DMS153 treated with DMSO at 0.1 percent for 48 hours (cell line): Measurements from ENCODE around the gene SCGB1C2.
A peak's percentile ranks its signal among the peaks of the same experiment; 100 is the strongest.
"Not testable (repeated sequence)": the region's sequence is repeated elsewhere in the genome, so short reads cannot be mapped to it uniquely, and the experiment has no call there.

Source experiments
- DNase-seq: peaks from one replicate; lab custom pipeline; 2025; ENCODE audit not compliant: unreplicated experiment; lab: John Stamatoyannopoulos, UW

Gene SCGB1C2

DNA sequence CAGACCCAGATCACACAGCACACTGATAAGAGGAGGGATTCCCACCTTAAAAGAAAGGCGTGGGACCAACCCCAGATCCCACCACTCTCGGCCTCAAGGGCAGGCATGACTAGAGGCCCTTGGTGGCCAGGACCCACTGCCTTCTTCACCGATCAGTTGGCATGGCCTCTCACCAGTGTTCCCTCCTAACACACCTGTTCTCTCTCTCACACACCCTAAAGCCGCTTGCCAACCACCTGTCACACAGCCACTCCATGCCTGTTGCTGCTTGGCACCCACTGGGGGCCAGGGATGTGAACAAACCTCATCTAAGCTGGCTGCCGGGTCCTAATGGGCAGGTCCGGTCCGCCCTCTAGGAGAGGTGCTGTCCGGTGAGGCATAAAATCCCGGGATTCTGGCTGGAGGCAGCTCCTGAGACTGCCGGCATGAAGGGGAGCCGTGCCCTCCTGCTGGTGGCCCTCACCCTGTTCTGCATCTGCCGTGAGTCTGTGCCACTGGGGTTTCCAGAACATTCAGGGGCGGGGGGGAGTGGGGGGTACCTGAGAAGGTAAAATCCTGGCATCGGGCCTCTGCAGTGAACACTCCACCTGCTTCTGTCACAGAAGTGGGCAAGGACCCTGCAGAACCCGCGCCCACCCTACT lies at the start of gene SCGB1C2:
Gene SCGB1C2 (plus strand): TSS at position 404 of the 642 bp plus-strand sequence. CDS start 22 bp downstream, at position 426.
- DNase-seq: not testable (repeated sequence)

DNA sequence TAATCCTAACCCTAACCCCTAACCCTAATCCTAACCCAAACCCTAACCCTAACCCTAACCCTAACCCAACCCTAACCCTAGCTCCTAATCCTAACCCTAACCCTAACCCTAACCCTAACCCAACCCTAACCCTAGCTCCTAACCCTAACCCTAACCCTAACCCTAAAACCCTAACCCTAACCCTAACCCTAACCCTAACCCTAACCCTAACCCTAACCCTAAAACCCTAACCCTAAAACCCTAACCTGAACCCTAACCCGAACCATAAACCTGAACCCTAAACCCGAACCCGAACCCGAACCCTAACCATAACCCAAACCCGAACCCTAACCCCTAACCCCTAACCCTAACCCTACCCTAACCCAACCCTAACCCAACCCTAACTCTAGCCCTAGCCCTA lies 24.3 kb upstream of the SCGB1C2 start:
- not testable (repeated sequence) for DNase-seq

DNA sequence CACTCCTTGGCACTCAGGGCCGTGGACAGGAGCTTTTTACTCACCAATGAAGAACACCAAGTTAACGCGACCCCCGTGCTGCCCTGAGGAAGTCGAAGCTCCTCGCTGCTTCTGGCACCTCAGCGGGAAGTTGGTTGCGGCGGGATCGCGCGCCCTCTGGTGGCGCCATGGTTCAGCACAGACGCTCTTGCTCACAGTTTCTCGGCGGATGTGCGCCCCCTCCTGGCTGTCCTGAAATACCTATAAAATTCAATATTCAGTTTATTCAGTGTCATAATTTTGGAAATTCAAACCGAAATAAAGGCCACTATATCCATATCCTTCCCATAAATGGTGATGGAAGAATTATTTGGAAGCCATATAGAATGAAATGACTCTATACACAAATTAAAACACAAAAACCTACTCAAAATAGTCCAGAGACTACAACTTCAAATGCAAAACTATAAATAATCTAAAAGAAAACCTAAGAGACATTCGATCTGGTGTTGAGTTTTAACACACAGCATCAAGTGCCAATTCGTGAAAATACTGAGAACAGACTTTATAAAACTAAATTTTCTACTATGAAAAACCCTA lies 18.9 kb upstream of the SCGB1C2 start:
- DNase-seq: not testable (repeated sequence)

DNA sequence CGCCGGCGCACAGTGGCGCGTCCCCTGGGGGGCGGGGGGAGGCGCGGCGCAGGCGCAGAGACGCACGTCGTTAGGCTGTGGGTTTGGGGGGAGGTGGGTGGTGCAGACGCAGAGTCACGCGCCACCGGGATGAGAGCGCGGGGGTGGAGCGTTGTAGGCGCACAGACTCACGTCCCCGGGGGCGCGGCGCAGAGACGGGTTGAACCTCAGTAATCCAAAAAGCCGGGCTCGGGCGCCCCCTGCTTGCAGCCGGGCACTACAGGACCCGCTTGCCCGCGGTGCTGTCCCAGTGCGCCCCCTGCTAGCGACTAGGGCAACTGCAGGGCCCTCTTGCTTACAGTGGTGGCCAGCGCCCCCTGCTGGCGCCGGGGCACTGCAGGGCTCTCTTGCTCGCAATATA lies 3.4 kb upstream of the SCGB1C2 start:
- not testable (repeated sequence) for DNase-seq

DNA sequence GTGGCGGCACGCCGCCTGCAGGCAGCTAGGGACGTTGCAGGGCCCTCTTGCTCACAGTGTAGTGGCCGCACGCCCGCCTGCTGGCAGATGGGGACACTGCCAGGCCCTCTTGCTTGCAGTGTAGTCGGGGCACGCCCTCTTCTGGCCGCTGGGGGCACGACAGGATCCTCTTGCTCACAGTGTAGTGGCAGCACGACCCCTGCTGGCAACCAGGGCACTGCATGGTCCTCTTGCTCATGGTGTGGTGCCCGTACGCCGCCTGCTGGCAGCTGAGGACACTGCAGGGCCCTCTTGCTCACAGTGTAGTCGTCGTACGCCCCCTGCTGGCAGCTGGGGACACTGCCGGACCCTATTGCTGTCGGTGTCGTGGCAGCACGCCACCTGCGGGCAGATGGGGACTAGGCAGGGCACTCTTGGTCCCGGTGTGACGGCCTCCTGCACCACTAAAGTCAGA lies 3.0 kb upstream of the SCGB1C2 start:
- not testable (repeated sequence) for DNase-seq

DNA sequence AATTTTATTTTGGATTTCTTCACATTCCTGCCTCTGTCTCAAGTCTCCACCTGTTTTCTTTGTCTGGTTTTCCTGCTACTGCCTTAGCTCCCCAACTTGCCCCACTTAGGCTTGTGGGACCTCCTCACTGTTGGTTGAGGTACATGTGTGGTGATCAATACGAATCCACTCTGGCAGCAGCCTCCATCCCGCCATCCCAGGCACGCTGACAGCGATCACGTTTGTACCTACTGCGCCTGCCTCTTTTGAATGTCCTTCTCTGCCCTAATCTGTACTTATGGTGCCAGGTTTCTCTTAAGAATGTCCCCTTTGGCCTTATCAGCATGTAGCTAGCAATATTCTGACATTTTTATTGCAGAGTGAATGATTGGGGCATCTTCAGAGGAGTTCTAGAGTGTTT lies 2.3 kb upstream of the SCGB1C2 start:
- not testable (repeated sequence) for DNase-seq

DNA sequence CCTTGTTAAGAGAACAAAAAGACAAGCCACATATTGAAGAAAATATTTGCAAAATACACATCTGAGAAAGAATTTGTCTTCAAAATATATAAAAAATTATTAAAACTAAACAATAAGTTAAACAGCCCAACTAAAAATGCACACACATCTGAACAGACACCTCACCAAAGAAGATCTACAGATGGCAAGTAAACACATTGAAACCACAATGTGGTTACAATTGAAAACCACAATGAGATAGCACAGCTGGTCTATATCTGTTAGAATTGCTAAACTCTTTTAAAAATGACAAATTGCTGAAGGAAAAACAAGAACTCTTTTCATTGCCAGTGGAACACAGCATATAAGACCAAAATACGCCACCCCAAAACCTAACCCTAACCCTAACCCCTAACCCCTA lies 1.5 kb upstream of the SCGB1C2 start:
- DNase-seq: not testable (repeated sequence)

DNA sequence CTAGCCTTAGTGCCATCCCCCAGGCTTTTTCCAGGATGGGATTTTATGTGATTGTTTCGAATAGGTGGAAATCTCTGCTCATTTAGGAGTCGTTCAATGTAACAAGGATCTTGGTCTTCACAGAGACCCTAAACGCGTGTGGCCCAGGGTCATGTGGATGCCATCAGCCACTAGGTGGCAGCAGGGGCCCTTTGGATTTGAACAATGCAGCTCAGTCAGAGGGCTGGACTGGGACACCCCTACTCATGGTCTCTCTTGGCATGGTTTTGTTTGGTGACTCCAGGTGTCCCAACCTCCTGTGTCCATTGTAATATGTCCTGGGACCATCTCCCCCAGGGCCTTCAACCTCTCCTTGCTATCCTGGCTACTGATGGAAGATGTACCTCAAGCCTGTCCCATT lies 838 bp upstream of the SCGB1C2 start:
- DNase-seq: not testable (repeated sequence)

DNA sequence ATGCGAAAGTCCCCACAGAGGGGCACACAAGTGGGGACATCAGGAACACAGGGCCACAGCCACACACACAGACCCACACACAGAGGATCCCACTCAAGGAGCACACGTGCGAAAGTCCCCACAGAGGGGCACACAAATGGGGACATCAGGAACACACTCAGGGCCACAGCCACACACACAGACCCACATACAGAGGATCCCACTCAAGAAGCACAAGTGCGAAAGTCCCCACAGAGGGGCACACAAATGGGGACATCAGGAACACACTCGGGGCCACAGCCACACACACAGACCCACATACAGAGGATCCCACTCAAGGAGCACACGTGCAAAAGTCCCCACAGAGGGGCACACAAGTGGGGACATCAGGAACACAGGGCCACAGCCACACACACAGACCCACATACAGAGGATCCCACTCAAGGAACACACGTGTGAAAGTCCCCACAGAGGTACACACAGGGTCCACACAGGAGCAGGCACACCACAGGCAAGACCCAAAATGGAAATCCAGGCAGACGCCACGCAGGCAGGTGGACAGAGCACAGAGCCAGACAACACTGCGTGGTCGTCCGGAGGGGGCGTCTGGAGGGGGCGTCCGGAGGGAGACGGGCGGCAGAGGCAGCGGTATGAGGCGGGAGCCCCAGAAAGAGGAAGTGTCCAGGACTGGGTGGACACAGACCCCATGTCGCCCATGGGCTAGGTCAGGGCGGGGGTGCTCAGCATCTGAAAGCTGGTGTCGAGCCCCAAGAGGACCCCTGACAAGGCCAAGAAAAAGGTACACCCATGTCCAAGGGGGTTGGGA lies 2.2 kb downstream of the SCGB1C2 start:
- DNase-seq: not testable (repeated sequence)

DNA sequence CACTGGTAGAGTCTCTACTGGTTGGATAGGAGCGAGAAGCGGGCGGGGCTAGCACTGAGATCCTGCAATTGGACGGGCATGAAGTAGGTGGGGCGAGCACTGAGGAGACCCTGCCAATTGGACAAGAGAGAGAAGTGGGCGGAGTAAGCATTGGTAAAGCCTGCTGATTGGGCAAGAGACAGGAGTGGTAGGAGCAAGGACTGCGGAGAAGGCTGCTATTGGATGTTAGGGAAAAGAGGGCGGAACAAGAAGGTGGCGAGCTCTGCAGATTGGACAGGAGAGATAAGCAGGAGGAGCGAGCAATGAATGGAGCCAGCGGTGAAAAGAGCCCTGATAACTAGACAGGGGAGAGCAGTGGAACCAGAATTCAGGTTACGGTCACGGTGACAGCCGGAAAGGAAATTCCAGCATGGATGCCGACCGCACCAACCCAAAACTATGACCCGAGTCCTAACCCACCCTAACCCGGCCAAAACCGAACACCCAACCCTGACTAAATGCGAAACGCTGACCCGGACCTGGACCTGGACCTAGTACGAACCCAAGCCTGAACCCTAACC lies 4.8 kb downstream of the SCGB1C2 start:
- no peak for DNase-seq

DNA sequence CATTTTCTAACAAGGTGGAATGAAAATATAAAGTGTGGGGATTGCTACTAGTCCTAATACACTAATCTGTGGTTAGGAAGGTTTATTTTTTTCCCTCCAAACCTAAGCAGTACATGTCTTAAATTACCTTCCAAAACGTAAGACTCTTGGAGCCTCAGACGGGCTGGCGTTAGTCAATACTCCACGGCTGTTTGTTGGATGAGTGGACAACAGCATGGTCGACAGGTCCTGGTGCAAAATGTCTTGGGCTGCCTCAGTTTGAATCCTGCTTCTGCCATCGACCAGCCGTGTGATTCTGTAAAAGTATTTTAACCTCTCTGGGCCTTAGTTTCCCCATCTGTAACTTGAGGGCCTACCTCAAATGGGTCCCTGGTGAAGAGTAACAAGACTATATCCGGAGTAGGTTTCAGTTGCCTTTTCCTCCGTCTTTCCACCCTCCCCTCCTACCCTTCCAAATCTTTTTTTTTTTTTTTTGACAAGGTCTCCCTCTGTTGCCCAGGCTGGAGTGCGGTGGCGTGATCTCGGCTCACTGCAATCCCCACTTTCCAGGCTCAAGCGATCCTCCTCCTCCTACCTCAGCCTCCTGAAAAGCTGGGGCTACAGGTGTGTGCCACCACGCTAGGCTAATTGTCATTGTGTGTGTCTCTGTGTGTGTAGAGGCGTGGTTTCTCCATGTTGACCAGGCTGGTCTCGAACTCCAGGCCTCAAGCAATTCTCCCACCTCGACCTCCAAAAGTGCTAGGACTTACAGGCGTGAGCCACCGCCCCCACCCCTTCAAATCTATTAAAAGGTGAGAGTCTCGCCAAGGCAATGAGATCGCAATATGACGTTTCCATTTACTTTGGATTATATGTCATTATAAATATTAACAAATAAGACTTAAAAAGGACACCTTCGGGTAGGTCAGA lies 5.8 kb downstream of the SCGB1C2 start:
- no peak for DNase-seq

DNA sequence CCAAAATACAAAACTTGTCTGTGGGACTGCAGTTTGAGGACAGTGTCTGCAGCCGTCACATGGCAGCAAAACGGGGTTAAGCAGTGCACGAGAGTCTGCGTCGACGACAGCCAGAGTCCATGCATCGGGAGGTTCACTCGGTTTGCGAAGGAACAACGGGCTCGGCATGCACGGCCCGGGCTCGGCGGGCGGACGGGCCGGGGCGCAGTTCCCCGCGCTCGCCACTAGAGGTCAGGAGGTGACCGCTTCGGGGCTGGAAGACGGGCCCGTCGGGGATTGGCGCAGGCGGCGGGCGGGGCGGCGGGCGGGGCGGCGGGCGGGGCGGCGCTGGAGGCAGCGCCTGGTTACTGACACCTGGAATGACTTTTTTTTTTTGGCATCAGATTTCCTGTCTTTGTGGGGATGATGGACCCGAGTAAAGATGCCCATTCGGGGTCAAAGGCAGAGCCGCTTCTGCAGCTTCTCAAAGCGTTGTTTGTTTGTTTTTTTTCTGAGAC lies 6.5 kb downstream of the SCGB1C2 start:
- DNase-seq: peak; percentile 11

DNA sequence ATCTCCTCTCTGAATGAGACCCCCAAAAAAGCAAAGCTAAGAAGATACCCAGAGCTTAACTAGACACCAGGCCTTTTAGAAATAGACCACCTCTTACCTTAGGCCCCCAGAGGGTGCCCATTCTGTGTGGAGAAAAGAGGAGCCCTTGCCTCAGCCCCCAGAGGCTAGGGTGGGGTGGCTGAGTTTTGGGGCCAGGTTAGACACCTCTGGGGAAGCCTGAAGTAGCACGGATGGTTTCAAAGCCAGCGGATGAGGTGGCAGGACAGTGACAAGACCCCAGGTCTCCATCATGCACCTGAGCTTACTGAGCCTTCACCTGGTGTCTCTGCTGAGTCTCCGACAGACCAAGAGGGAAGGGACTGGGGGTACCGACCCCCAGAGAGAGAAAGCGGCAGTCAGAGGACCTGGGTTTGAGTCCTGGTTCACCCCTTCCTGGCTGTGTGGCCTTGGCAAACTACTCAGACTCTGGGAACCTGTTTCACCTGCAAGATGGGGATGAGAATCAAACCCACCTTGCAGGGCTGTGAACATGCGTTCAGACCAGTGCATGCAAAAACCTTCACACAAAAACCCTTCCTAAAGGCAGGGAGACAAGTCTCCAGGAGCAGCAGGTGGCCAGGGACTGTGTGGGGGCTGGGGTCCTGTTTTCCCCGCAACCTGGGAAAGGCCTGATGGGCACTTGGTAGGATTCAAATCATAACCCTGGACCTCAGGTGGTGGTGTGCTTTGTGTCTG lies 7.7 kb downstream of the SCGB1C2 start:
- no peak for DNase-seq

DNA sequence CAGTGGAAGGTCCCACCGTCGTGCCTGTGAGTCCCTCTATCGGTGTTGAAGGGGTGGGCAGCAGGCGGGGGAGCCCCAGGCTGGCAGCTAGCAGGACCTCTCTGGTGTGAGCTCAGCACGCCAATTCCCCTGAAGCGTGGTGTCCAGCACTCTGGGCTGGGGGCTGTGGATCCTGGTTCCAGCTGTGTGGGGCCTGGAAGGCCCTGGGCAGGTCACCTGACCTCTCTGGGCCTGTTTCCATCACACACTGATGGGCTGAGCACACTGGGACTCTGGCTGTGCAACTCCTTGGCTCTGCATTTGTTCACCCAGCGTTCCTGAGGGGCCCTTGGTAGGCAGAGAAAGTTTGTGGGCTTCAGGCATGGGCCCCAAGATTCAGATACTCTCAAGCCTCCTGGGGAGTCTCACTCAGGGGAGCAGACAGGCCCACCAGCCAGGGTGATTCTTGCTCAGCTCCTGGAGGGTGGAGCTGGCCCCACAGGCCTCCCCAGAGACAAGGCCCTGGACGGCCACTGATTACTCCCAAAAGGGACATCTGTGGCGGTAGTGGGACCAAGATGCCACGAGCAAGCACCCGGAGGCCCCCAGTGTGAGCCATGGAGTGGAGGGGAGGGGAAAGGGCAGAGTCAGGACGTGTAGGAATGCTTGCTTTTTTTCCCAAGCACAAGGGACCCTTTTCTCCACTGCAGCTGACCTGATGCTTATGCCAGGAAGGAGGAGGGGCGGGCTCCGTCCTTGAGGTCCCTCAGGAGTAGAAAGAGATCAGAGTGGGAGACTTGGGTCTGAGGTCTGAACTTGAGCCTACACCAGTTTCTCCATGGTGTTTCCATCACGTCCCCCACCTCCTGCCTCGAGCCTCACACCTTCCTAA lies 8.5 kb downstream of the SCGB1C2 start:
- no peak for DNase-seq

DNA sequence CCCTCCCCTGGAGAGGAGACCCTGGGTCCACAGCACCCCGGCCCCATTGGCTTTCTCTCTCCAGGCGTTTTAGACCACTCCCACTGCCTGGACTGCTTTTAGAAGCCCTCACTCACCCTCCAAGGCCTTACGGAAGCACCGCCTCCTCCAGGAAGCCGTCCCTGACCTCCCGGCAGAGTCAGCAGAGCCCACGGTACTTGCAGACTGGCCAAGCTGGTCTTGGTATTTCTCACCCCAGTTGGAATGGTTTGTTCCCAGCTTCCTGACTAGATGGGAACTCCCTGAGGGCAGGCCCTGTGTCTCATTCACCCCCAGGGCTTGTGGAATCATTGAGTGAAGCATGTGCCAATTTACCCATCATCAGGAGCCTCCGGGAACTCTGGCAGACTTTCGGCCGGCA lies 9.2 kb downstream of the SCGB1C2 start:
- DNase-seq: no peak

DNA sequence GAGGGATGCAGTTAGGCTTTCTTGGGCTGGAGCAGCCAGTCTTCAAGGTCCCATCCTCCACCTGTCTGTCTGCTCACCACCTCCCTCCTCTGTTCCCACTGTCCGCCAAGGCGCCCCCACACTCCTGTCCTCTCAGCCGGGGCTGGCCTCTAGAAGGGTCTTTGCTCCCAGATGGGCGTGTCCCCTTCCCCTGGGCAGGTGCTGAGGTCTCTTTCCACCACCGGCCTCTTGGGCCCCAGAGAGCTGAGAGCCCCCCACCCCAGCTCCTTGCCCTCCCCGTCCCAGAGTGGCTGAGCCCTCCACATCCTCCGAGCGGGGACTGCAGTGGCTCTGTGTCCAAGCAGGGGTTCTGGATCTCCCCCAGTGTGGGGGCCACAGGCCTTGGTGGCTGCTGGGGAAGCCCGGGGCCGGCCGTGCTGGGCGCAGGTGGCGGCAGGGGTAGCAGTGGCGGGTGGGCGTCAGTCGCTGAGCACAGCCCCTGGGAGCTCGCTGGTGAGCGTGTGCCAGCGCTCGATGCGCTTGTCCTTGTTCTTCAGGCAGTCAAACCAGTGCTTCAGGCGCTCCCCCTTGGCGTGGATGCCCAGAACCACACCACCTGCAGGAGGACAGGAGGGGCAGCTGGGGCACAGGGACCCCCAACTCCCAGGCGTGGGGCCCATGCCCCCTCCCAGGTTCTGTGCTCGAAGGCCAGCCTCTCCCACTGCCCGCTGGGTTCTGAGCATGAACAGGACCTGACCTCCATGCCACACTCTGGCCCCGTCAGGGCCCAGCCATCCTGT lies 9.8 kb downstream of the SCGB1C2 start:
- no peak for DNase-seq

DNA sequence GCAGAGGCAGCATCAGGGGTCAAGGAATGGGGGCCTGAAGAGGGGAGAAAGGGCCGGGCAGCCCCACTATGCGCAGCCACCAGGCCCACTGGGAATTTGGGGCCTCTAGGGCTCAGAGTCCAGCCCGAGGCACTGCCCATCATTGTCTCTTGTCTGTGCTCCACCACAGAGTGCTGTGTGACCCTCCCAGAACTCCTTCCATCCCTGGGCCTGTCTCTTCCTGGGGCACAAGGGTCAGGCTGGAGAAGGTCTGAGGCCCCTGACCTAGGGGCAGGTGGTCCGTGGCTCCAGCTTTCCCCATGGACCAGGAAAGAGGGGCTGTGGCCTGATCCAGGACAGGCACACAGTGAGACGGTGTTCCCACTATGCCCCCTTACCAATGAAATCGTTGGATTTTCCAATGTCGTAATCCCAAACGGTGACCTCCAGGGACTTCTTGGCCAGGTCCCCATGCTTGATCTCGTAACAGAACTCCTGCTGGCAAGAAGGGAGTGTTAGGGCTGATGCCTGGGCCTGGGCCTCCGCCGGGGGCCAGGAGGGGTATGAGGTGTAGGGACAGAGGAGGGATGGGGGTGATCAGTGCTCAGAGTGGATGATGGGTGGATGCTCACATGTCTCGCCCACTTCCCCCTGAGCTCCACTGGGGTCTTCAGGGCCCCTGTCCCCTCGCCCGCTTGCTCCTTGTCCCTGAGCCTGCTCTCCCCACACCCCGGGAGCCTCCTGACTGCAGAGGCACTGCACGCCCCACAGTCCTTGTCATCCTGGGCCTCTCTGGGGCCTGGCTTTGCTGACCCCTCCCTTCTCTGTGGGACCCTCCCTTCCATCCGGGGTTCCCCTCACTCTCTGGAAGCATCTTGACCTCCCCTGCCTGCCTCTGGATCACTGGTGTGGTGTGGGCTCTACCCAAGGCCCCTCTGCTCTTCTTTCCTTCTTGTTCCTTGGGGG lies 10.7 kb downstream of the SCGB1C2 start:
- DNase-seq: no peak
